ENCODE measurements around the gene MYH10.

MYH10 gene

DNA sequence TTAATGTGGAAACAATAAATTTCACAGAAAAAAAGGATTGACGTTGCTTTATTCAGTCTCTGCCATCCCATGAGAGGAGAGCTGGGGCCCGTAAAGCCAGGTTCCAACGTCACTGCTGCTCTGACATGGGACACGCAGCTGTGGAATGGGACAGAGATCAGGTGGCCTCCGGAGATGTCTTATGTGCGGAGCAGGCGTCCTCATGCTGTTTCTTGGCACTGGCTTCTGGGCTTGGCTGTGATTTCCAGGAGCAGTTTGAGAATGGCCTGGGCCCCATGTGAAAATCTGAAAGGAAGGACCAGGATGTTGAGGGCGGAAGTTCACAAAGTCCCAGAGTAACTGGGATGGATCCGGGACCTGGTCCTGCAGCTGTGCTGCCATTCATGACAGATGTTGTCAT lies 162.4 kb downstream of the MYH10 start:
- no peak for DNase-seq

DNA sequence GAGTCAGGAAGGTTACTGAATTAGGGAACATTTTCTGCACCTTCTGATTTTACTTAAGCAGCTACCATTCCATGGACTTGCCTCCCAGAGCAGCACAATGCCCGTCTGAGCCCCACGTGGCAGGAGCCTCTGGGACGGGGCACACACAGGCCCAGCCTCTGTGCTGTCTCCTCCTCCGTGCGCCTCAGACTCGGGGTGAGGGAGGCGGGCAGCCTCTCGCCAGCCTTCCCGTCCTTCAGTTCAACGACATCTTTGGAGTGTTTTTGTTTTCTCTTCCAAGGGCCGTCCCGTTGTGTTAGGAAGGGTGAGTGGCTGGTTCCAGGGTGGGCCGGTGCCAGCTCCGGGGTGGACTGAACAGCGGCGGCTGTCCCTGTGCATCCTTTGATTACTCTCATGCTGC lies 163.0 kb downstream of the MYH10 start:
- DNase-seq: no peak

- DNase-seq: no peak
Observed at GRCh38 chr17:8466873-8467272, 163.7 kb downstream of the MYH10 start.

DNA sequence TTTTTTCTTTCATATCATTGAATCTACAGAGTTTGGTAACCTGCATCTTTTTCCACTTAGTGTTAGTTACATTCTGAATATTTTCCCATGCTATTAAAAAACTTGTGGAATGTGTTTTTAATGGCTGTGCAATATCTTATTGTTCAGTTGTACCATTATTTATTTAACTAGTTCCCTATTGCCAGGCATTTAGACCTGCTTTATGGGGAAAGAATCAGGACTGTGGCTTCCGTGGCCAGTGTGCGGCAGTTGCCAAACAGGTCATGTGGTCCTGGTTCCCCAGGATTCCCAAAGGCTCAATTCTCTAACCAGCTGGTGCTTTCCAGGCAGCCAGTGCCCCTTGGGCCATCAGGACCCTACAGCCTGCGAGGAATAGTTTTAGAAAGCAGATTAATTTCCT lies 164.1 kb downstream of the MYH10 start:
- no peak for DNase-seq

- no peak for DNase-seq
Observed at GRCh38 chr17:8465759-8466158, 164.8 kb downstream of the MYH10 start.

DNA sequence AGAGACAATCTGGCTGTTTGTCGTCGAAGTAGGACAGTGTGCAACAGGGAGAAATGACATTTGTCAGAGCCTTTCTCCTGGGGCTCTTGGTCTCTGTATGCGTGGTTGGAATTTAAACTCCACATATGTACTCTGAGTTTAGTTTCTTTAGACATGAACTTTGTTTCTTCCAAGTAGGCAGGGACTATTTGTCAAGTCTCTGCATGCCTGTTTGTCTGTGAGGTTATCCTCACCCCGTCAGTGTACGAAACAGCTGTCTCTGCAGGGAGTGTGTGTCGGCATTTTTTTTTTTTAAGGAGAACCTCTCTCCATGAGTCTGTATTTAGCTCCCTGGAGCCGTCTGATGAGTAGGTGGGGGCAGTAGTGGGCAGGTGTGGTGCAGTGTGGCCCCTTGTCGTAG lies 165.2 kb downstream of the MYH10 start:
- DNase-seq: no peak

- DNase-seq: no peak
Observed at GRCh38 chr17:8464941-8465340, 165.6 kb downstream of the MYH10 start.

DNA sequence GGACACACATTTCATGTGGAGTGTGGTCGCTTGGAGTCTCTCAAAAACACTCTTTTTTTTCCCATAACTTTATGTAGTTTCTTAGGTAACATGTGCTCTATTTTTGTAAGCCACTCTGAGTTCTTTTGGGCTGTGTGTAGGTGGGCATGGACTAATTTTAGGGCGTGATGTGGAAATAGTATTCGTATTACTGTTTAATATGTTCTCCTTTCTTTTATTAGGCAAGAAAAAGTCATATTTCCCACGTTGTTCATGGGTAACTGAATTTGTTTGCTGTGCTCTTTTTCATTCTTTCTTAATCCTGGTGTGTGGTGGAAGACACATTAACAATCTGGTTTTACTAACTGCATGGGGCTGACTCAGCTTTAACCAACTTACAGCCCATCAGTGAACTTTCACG lies 167.4 kb downstream of the MYH10 start:
- DNase-seq: no peak

DNA sequence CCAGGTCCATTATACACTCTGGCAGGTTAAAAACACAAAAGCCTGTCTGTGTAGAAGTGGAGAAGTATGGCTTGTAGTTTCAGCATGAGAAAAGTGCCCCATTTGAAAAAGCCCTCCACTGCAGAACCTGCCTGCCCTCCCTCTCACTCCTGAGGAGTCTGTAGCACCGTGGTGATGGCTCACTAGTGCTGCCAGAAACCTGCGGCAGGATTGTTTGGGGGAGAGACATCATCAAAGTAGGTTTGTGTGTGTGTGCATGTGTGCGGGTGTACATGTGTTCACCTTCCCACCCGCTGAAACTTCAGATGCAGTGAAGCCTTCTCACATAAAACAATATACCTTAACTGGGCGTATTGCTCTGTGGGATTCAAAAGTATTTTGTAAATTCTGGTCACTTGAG lies 168.0 kb downstream of the MYH10 start:
- no peak for DNase-seq

DNA sequence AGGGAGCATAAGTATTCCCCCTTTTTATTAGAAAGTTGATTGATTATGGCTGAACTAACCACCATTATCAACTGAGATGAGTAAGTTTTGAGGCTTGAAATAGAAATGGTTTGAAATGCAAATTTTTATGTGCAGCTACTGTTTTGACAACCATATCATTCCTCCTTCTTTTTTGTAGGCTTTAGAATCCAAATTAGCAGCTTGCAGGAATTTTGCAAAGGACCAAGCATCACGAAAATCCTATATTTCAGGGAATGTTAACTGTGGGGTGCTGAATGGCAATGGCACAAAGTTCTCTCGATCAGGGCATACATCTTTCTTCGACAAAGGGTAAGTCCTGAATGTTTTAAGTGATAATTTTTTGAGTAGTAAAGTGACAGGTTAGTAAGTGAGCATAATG lies 170.7 kb downstream of the MYH10 start:
- no peak for DNase-seq

GRCh38 chr17:8459107-8459506 lies 171.4 kb downstream of the MYH10 start:
- no peak for DNase-seq

DNA sequence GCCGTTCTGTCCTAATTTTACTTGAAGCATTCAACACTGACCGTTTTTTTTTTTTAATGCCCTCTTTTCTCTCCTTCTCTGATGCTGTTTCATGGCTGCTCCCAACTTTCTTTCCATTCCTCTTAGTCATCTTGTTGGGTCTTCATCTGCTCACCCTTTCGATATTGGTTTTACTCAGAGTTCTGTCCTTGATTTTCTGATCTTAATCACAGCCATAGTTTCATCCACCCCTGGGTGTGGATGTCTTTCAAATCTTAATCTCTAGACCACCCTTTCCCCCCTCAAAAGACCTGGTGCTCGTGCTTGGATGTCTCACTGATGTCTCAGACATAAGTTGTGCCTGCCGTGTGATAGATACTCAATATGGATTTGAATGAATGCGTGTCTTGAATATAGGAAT lies 172.4 kb downstream of the MYH10 start:
- no peak for DNase-seq

- DNase-seq: no peak
Observed at GRCh38 chr17:8455665-8456209, 174.8 kb downstream of the MYH10 start.

GRCh38 chr17:8453326-8453725 lies 177.2 kb downstream of the MYH10 start:
- no peak for DNase-seq

- no peak for DNase-seq
Observed at GRCh38 chr17:8451933-8452614, 178.5 kb downstream of the MYH10 start.

DNA sequence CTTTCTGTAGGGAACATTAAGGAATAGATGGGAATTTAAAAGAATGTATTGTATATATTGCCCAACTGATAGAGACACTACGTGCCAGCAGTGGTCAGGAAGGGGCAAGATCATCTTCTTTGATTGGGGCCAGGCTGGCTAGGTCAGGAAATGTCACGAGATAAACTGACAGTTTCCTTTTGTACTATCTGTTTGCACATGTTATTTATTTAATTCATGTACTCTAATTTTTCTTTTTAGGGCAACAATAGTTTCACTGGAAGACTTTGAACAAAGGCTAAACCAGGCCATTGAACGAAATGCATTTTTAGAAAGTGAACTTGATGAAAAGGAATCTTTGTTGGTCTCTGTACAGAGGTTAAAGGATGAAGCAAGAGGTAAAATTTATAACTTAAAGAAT lies 182.2 kb downstream of the MYH10 start:
- DNase-seq: no peak

- no peak for DNase-seq
Observed at GRCh38 chr17:8447799-8448198, 182.7 kb downstream of the MYH10 start.

DNA sequence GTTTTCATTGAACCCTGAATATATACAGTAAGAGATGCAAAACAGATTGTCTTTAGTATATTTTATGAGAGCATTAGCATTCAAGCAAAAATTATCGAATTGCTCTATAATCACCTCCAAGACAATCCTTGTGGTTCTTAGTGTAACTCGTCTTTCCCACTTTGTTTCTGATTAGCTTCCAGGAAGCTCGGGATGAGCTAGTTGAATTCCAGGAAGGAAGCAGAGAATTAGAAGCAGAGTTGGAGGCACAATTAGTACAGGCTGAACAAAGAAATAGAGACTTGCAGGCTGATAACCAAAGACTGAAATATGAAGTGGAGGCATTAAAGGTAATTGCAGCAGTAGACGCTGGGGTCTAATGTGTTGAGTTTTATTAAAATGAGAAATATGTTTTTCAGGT lies 185.0 kb downstream of the MYH10 start:
- DNase-seq: no peak

DNA sequence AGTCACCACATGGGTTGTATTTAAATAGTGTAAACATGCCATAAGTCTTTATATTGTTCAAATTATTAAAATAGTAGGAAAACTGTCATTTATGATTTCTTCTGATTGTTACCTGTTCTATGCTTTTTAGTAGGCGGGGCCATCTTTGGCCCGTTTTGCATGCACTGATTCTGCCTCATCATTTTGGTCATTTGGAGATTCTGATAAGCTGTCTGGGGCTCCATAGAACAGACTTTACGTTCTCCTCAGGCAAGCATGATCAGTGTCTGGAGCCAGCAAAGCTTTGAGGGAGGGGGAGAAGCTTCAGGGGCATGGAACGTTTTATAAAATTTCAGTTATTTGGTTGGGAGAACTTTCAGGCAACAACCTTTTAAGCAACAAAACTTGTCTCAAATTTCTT lies 186.0 kb downstream of the MYH10 start:
- DNase-seq: no peak

DNA sequence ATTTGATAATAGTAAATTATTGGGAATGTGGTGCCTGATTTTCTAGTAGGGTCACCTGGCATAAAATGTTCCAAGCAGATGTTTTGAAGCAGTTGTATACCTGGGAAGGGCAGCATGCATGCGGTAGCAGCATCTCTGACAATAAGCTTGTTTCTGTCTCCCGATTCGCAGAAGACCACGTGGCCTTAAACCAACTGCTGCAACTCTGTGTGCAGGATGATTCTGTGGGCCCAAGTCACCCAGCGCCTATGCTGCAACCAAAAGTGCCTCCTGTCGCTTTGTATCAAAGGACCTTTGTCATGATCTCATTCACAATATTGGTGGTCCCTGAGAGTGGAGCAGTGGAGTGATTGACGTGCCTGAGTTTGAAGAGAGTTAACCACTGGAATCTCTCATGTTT lies 186.8 kb downstream of the MYH10 start:
- DNase-seq: no peak

DNA sequence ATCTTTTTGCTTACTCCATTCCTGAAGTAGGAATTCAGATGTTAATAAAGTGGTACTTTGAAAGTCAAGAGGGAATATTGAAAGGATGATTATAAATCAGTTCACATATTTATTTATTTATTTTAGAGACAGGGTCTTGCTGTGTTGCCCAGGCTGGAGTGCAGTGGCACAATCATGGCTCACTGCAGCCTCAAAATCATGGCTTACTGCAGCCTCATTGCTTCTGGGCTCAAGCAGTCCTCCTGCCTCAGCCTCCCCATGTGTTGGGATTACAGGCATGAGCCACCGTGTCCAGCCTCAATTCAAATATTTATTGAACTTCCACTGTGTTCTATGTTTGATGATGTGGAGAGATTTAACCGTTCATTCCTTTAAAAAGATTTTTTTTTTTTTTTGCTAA lies 188.2 kb downstream of the MYH10 start:
- DNase-seq: no peak

DNA sequence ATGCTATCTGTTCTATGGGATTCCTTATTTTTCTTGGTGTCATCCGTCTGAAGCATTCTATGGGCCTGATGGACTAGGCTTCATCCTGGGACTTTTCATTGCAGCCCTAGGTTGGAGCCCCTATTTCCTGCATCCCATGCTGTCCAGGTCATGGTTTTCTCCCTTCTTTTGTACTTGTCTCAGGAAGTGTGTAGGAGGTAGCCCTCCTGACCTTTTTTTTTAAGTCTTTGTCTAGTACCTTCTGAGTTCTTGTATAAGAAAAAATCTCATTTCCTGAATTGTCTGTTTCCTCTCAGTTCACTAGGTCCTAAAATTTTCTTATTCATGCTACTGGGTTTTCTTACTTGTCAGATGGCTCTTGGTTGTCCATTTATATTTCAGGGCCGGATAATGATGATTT lies 188.8 kb downstream of the MYH10 start:
- no peak for DNase-seq

- no peak for DNase-seq
Observed at GRCh38 chr17:8439681-8440080, 190.8 kb downstream of the MYH10 start.

GRCh38 chr17:8438441-8438840 lies 192.1 kb downstream of the MYH10 start:
- no peak for DNase-seq

DNA sequence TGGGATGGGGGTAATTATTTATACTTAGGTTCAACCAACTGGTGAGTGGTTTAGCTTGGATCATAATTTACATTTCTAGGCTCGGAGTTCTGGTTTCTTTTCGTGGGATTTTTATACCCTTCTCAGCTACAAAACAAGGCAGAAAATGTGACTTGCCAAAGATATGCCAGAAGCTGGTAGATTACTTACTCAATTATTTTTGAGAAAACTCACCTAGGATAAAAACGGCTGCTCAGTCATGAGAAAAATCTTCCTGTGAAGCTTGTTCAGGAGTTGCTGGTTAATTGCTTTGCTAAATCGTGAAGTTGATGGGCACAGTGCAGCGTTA lies 193.7 kb downstream of the MYH10 start:
- no peak for DNase-seq
